Stomach smooth muscle (tissue), 2 donors: Measurements from ENCODE around the gene AKNA.

Experiments used
- H3K27ac ChIP-seq: one replicate; pipeline ENCODE4 v1.7.0; 2013; ENCODE audit warnings: mild to moderate bottlenecking, low read length, inconsistent platforms
- H3K27me3 ChIP-seq, 2 donors: one replicate each; pipeline ENCODE4 v1.7.0; 2013; ENCODE audit warnings: low read length in 2 of 2; ENCODE audit not compliant: insufficient read depth in 2 of 2, control insufficient read depth in 1 of 2
- H3K36me3 ChIP-seq, 2 donors: one replicate each; pipeline ENCODE4 v1.7.0; 2013; ENCODE audit warnings: low read length in 2 of 2; ENCODE audit not compliant: control insufficient read depth in 2 of 2, insufficient read depth in 2 of 2
- H3K4me1 ChIP-seq: one replicate; pipeline ENCODE4 v1.7.0; 2013; ENCODE audit warnings: low read length; ENCODE audit not compliant: control insufficient read depth, insufficient read depth
- H3K4me3 ChIP-seq, 2 donors: one replicate each; pipeline ENCODE4 v1.7.0; 2013; ENCODE audit warnings: low read length in 2 of 2
- H3K9ac ChIP-seq, 2 donors: one replicate each; pipeline ENCODE4 v1.7.0; 2013; ENCODE audit warnings: low read length in 2 of 2, mild to moderate bottlenecking in 1 of 2
- H3K9me3 ChIP-seq, 2 donors: one replicate each; pipeline ENCODE4 v1.7.0; 2013; ENCODE audit warnings: low read length in 2 of 2; ENCODE audit not compliant: control insufficient read depth in 2 of 2
- donor health status: healthy.
- donor health status: Pancreatic carcinoma.

The AKNA gene

GRCh38 chr9:114309096-114309495 is 78.7 kb downstream of the AKNA start:
- Histone ChIP-seq H3K4me3 (no peak overlapping the region), H3K36me3 (peaks cover 0 to 8% of the 10 kb centered on the region in 2 donors), H3K9ac (no peak overlapping the region), H3K27me3 (no peaks in the 10 kb centered on the region), H3K4me1 (peaks cover 4% of the 10 kb centered on the region), H3K27ac (no peak overlapping the region), H3K9me3 (no peaks in the 10 kb centered on the region)

- Histone ChIP-seq H3K4me1 (peaks cover 4% of the 10 kb centered on the region), H3K36me3 (peaks cover 0 to 8% of the 10 kb centered on the region in 2 donors), H3K27me3 (no peaks in the 10 kb centered on the region), H3K27ac (no peak overlapping the region), H3K9me3 (no peaks in the 10 kb centered on the region), H3K9ac (no peak overlapping the region), H3K4me3 (no peak overlapping the region)
Observed at GRCh38 chr9:114308361-114308950, 79.3 kb downstream of the AKNA start.

GRCh38 chr9:114307899-114308267 is 79.9 kb downstream of the AKNA start:
- Histone ChIP-seq H3K27me3 (no peaks in the 10 kb centered on the region), H3K27ac (no peak overlapping the region), H3K9ac (no peak overlapping the region), H3K9me3 (no peaks in the 10 kb centered on the region), H3K4me1 (peaks cover 4% of the 10 kb centered on the region), H3K4me3 (no peak overlapping the region), H3K36me3 (peaks cover 0 to 8% of the 10 kb centered on the region in 2 donors)

GRCh38 chr9:114304416-114305188 is 83.2 kb downstream of the AKNA start:
- Histone ChIP-seq H3K4me1 (peaks cover 4% of the 10 kb centered on the region), H3K27me3 (no peaks in the 10 kb centered on the region), H3K9me3 (no peaks in the 10 kb centered on the region), H3K9ac (no peak overlapping the region), H3K36me3 (peaks cover 0 to 9% of the 10 kb centered on the region in 2 donors), H3K4me3 (no peak overlapping the region), H3K27ac (no peak overlapping the region)

- peaks cover 4% of the 10 kb centered on the region for H3K4me1 ChIP-seq
- H3K9me3 ChIP-seq: no peaks in the 10 kb centered on the region
- H3K27me3 ChIP-seq: no peaks in the 10 kb centered on the region
- H3K4me3 ChIP-seq: no peak overlapping the region
- no peak overlapping the region for H3K9ac ChIP-seq
- peaks cover 0 to 9% of the 10 kb centered on the region in 2 donors for H3K36me3 ChIP-seq
- H3K27ac ChIP-seq: no peak overlapping the region
Observed at GRCh38 chr9:114303977-114304376, 83.8 kb downstream of the AKNA start.

- peaks cover 0 to 7% of the 10 kb centered on the region in 2 donors for H3K36me3 ChIP-seq
- H3K4me1 ChIP-seq: peaks cover 4% of the 10 kb centered on the region
- no peaks in the 10 kb centered on the region for H3K27me3 ChIP-seq
- no peaks in the 10 kb centered on the region for H3K9me3 ChIP-seq
- no peak overlapping the region for H3K4me3 ChIP-seq
- H3K9ac ChIP-seq: no peak overlapping the region
- H3K27ac ChIP-seq: no peak overlapping the region
Observed at GRCh38 chr9:114303571-114303970, 84.2 kb downstream of the AKNA start.

GRCh38 chr9:114302727-114303126 is 85.1 kb downstream of the AKNA start:
- H3K4me1 ChIP-seq: peaks cover 4% of the 10 kb centered on the region
- H3K9ac ChIP-seq: no peak overlapping the region
- no peaks in the 10 kb centered on the region for H3K9me3 ChIP-seq
- H3K4me3 ChIP-seq: no peak overlapping the region
- no peaks in the 10 kb centered on the region for H3K27me3 ChIP-seq
- peaks cover 0 to 3% of the 10 kb centered on the region in 2 donors for H3K36me3 ChIP-seq
- no peak overlapping the region for H3K27ac ChIP-seq

- peaks cover 4% of the 10 kb centered on the region for H3K4me1 ChIP-seq
- H3K9me3 ChIP-seq: no peaks in the 10 kb centered on the region
- H3K27ac ChIP-seq: no peak overlapping the region
- no peak overlapping the region for H3K4me3 ChIP-seq
- no peaks in the 10 kb centered on the region for H3K27me3 ChIP-seq
- H3K36me3 ChIP-seq: peaks cover 0 to 3% of the 10 kb centered on the region in 2 donors
- H3K9ac ChIP-seq: no peak overlapping the region
Observed at GRCh38 chr9:114301798-114302565, 85.8 kb downstream of the AKNA start.

- Histone ChIP-seq H3K9me3 (peaks cover 0 to 3% of the 10 kb centered on the region in 2 donors), H3K36me3 (peaks cover 3 to 4% of the 10 kb centered on the region in 2 donors)
Observed at GRCh38 chr9:114300846-114301797, 86.7 kb downstream of the AKNA start.

More at GRCh38 chr9:114300846-114301797, 86.7 kb downstream of the AKNA start:
- Histone ChIP-seq H3K4me1 (peaks cover 4% of the 10 kb centered on the region), H3K27ac (no peak overlapping the region), H3K27me3 (no peaks in the 10 kb centered on the region), H3K9ac (no peak overlapping the region), H3K4me3 (no peak overlapping the region)
